Endothelial cell of umbilical vein (primary cell): ENCODE measurements around the gene APOL2.

Source experiments
- CTCF ChIP-seq, 2 donors: IDR thresholded peaks; 1 replicate in 1 of 2; 2 replicates in 1 of 2; pipeline ENCODE4 v1.5.1; 2011; ENCODE audit warnings: low read length in 2 of 2, mild to moderate bottlenecking in 2 of 2, moderate library complexity in 2 of 2, control low read depth in 1 of 2, inconsistent platforms in 1 of 2, low read depth in 1 of 2; ENCODE audit not compliant: insufficient read depth in 1 of 2; ENCODE audit errors: extremely low read depth in 1 of 2
- EZH2 ChIP-seq: IDR thresholded peaks from 2 replicates; pipeline ENCODE4 v1.6.1; 2012; ENCODE audit warnings: borderline replicate concordance, low read depth, mild to moderate bottlenecking, moderate library complexity, low read length, inconsistent platforms; ENCODE audit not compliant: severe bottlenecking
- FOS ChIP-seq: IDR thresholded peaks from 2 replicates; pipeline ENCODE4 v1.6.1; 2011; ENCODE audit warnings: mild to moderate bottlenecking, low read length, moderate library complexity, borderline replicate concordance; ENCODE audit not compliant: insufficient read depth
- GATA2 ChIP-seq: IDR thresholded peaks from 2 replicates; pipeline ENCODE4 v1.7.0; 2011; ENCODE audit warnings: low read depth, mild to moderate bottlenecking, moderate library complexity, mixed read lengths, low read length; ENCODE audit not compliant: insufficient read length, insufficient read depth
- JUN ChIP-seq: IDR thresholded peaks from 2 replicates; pipeline ENCODE4 v1.6.1; 2011; ENCODE audit warnings: borderline replicate concordance, low read depth; ENCODE audit not compliant: insufficient read length, insufficient read depth
- MAX ChIP-seq: IDR thresholded peaks from 2 replicates; pipeline ENCODE4 v1.6.1; 2011; ENCODE audit not compliant: insufficient read depth, insufficient read length
- MYC ChIP-seq: IDR thresholded peaks from one replicate; pipeline ENCODE4 v1.6.1; 2011; ENCODE audit warnings: mild to moderate bottlenecking, low read depth, low read length
- POLR2A ChIP-seq: IDR thresholded peaks from 2 replicates; pipeline ENCODE4 v1.6.1; 2012; ENCODE audit warnings: low read depth, mild to moderate bottlenecking, control low read depth, low read length
- POLR2AphosphoS5 ChIP-seq: IDR thresholded peaks from 2 replicates; pipeline ENCODE4 v1.6.1; 2012; ENCODE audit warnings: low read depth, mild to moderate bottlenecking, control low read depth, low read length, moderate library complexity; ENCODE audit not compliant: insufficient read depth

- TF ChIP-seq MYC (no peak), POLR2A (no peak), CTCF (IDR thresholded peaks at IDR 0.05; ENCODE audit: extremely low read depth in 1 of 2, insufficient read depth in 1 of 2, low read depth in 1 of 2, low read length in 2 of 2) (no peak), MAX (no peak), GATA2 (no peak), EZH2 (no peak), JUN (no peak), POLR2AphosphoS5 (no peak), FOS (no peak)
Measured at GRCh38 chr22:36197514-36198146, 41.7 kb downstream of the APOL2 start.
